D721Med (cell line): ENCODE data around the gene ALKBH6.

Experiments
- DNase-seq: peaks from one replicate; pipeline ENCODE4 v3.0.0; 2011; ENCODE audit warnings: low spot score; ENCODE audit not compliant: insufficient read length
- FAIRE-seq: peaks from 2 replicates; lab custom pipeline; 2011; peaks lifted over from hg19 to GRCh38; lab: Jason Lieb, UNC
- CTCF ChIP-seq: IDR thresholded peaks from 2 replicates; pipeline ENCODE4 v1.5.1; 2012; ENCODE audit warnings: mild to moderate bottlenecking, control low read depth; ENCODE audit not compliant: insufficient read depth; ENCODE audit errors: missing control alignments

Gene ALKBH6

GRCh38 chr19:36014012-36014924 lies at the start of gene ALKBH6:
Gene ALKBH6 (minus strand): TSS chr19:36014213. CDS start chr19:36013397, 816 bp downstream.
- DNase-seq (peak; percentile 99), FAIRE-seq (no peak)
- no peak for TF ChIP-seq CTCF

GRCh38 chr19:36061367-36061766 lies 47.4 kb upstream of the ALKBH6 start:
- TF ChIP-seq CTCF = no peak
- DNase-seq (no peak), FAIRE-seq (no peak)

GRCh38 chr19:36060430-36060829 lies 46.4 kb upstream of the ALKBH6 start:
- peak; percentile 69 for TF ChIP-seq CTCF
- DNase-seq (peak; percentile 68), FAIRE-seq (no peak)

- FAIRE-seq (no peak), DNase-seq (peak; percentile 55)
- TF ChIP-seq CTCF = no peak
Observed at GRCh38 chr19:36059180-36059910, 45.3 kb upstream of the ALKBH6 start.

- TF ChIP-seq CTCF = no peak
- FAIRE-seq = no peak
- no peak for DNase-seq
Observed at GRCh38 chr19:36058481-36059179, 44.6 kb upstream of the ALKBH6 start.

- DNase-seq = peak; percentile 75
- no peak for TF ChIP-seq CTCF
- no peak for FAIRE-seq
Observed at GRCh38 chr19:36054733-36055686, 41.0 kb upstream of the ALKBH6 start, which contains the start of gene WDR62. Gene WDR62 (plus strand): TSS chr19:36054897. CDS start chr19:36054972, 75 bp downstream.
